CD4-positive, alpha-beta T cell treated with Interleukin-15 for 4 hours (primary cell): ENCODE data around the gene TRAPPC2B.
A peak's percentile ranks its signal among the peaks of the same experiment; 100 is the strongest.
"Not testable (repeated sequence)": the region's sequence is repeated elsewhere in the genome, so short reads cannot be mapped to it uniquely, and the experiment has no call there.

Source experiments
- DNase-seq: peaks from one replicate; pipeline ENCODE4 v3.0.0-alpha.2; 2020; ENCODE audit warnings: low spot score

The TRAPPC2B gene

GRCh38 chr19:57374647-57375046 lies 11.3 kb downstream of the TRAPPC2B start:
- DNase-seq, result not testable (repeated sequence)

DNA sequence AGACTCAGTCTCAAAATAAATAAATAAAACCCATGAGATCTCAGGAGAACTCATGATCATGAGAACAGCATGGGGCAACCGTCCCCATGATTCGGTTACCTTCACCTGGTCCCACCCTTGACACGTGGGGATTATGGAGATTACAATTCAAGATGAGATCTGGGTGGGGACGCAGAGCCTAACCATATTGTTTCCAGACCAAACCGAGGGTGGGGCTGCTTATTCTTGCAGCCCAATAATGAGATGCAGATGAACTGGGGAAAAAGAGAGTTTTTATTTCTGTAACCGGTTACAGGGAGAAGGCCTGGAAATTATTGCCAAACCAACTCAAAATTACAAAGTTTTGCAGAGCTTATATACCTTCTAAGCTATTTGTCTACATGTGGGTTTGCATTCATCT lies 12.8 kb downstream of the TRAPPC2B start:
- no peak for DNase-seq

DNA sequence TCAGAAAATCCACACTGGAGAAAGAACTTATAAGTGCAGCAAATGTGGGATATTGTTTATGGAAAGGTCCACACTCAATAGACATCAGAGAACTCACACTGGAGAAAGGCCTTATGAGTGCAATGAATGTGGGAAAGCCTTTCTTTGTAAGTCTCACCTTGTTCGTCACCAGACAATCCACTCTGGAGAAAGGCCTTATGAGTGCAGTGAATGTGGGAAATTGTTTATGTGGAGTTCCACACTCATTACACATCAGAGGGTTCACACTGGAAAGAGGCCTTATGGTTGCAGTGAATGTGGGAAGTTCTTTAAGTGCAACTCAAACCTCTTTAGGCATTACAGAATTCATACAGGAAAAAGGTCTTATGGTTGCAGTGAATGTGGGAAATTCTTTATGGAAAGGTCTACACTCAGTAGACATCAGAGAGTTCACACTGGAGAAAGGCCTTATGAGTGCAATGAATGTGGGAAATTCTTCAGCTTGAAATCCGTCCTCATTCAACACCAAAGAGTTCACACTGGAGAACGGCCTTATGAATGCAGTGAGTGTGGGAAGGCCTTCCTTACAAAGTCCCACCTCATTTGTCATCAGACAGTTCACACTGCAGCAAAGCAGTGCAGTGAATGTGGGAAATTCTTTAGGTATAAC lies 14.3 kb downstream of the TRAPPC2B start:
- DNase-seq, result no peak

GRCh38 chr19:57380923-57381322 lies 17.6 kb downstream of the TRAPPC2B start:
- no peak for DNase-seq

DNA sequence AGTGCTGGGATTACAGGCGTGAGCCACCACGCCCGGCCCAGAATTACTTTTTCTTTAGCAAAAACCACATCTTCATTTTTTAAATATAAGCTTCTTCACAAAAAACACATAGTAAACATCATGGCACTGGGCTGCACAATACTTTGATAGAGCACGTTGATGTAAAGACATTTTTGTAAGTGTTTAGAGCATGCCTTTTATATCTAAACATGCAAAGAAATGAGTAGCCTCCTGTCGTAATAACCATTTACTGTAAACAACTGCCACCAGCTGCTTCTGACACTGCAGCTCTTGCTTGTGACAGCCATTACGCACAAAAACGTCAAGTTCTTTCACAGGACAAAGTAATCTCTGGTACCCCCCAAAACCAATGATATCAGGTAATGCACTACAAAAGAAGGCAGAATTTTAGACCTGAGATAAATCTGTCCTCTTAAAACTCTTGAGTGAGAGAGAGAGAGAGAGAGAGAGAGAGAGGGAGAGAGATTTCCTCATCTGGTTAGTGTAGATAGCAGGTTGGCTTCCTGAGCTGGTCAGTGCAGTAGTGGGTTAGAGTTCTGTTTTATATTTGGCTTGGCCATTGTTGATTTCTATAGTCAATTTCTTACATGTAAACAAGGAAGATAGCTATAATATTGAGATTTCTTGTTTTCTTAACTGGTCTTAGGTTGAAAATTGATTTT lies 19.6 kb downstream of the TRAPPC2B start:
- DNase-seq, result no peak

GRCh38 chr19:57389194-57389729 lies 25.9 kb downstream of the TRAPPC2B start:
- DNase-seq, result no peak

DNA sequence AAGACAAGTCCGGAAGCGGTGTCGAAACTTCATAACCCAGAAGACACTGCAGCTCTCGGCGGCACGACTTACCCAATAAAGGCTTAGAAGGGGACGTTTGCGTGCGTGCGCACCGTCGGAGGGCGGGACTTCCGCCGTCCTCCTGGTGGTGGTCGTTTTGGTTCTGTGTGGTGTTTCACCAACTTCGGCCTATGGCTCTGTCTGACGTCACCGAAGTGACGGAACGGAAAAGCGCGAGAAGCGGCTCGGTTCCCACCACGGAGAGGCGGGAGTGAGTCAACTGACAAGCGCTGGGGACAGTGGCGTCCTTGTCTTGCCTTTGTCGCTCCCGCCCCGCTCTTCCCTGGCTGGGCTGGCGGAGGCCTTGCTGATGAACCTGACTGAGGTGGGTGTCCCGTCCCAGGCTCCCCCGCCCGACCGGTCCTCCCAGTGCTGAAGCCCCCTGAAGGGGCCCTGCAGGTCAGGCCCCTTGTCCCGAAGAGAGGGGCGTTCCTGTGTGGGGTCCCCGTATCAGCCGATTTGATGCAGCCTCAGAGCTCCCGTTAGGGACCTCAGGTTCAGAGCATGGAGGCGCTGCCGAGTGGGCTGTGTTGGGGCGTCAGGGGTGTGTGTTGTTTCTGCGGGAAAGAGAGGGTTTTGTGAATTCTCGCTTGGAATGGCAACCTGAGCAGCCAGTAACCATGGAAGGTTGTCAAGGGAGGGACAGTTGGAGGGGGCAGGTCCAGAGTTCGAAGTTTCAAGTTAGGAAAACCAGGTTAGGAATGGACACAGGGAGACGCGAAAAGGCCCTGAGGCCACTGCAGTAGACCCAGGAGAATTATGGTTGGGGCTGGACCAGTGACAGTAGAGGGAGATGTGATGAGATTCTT lies 26.6 kb downstream of the TRAPPC2B start, which contains the start of gene ZNF548:
Gene ZNF548, plus strand, starts transcription at position 125 of the 869 bp plus-strand sequence. Its CDS starts 246 bp downstream, at position 371.
- DNase-seq, result peak; percentile 96

DNA sequence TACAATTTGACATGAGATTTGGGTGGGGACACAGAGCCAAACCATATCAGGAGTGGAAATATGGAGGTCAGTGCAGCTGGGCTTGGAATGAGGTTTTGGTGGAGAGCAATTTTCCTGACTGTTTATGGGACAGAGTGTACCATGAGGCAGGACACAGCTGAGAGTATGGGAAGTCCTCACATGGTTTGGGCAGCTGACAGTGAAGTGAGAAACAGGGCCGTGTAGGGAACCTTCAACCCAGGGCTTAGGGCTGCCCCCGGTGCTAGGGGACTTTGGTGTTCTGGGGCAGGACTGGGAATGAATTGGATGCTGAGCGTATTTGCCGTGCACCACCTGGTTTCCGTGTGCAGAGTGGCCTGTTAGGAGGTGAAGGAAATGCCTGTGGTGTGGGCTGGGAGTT lies 32.4 kb downstream of the TRAPPC2B start:
- DNase-seq, result no peak

- DNase-seq, result no peak
Observed at GRCh38 chr19:57398868-57399267, 35.5 kb downstream of the TRAPPC2B start.

- DNase-seq, result no peak
Observed at GRCh38 chr19:57403737-57404563, 40.6 kb downstream of the TRAPPC2B start.

GRCh38 chr19:57406516-57407123 lies 43.3 kb downstream of the TRAPPC2B start:
- DNase-seq, result peak; percentile 70

DNA sequence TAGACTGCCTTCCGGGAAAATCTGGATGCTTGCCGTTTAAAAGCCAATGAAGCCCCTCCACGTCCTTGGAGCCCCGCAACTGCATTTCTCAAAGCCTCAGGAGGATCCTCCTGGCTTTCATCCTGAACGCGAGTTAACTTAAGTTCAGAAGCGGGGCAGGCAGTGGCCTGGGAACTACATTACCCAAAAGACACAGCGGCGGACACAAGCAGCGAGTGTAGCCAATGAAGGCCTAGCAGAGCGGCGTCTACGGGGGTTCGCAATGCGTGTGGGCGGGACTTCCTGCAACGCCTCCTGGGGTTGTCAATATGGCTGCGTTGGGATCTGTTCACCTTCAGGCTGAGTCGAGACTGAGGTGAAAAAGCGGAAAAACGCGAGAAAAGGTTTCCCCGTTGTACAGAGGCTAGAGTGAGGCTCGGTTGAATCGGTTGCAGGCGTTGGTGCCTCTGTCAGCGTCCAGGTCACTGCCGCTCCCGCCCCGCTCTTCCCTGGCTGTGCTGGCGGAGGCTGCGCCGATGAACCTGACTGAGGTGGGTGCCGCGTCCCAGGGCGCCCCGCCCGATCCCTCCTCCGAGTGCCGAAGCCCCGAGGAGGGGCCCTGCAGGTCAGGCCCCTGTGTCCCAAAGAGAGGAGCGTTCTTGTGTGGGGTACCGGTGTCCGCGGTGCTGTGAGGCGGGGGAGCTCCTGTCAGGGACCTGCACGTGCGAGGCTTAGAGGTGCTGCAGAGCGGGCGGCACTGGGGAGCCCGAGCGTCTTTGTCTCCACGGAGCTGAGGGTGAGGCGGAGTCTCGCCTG lies 47.7 kb downstream of the TRAPPC2B start, which contains the start of gene ZNF17:
Gene ZNF17, plus strand, starts transcription at position 285 of the 795 bp plus-strand sequence. CDS start 2,455 bp downstream, outside the sequence.
- DNase-seq, result peak; percentile 91
